HCT116 (cell line): ENCODE measurements around the gene CADPS. TPM values are rescaled to one million over a fixed set of nuclear protein-coding genes. Genes with fewer than 3 reads are reported as not detected.

Source experiments
- CBX3 ChIP-seq: IDR thresholded peaks from 2 replicates; pipeline ENCODE4 v1.6.1; 2012; ENCODE audit warnings: low read depth
- CEBPB ChIP-seq: IDR thresholded peaks from 2 replicates; pipeline ENCODE4 v1.6.1; 2012; ENCODE audit warnings: low read depth
- ELF1 ChIP-seq: IDR thresholded peaks from 2 replicates; pipeline ENCODE4 v1.6.1; 2012; ENCODE audit warnings: low read depth, borderline replicate concordance
- FOSL1 ChIP-seq: IDR thresholded peaks from 2 replicates; pipeline ENCODE4 v1.6.1; 2012; ENCODE audit warnings: low read depth
- POLR2A ChIP-seq: IDR thresholded peaks from 2 replicates; pipeline ENCODE4 v1.7.0; 2011; ENCODE audit warnings: borderline replicate concordance; ENCODE audit not compliant: insufficient read depth, insufficient read length; ENCODE audit errors: extremely low read depth
- SRF ChIP-seq: IDR thresholded peaks from 2 replicates; pipeline ENCODE4 v1.6.1; 2012; ENCODE audit warnings: low read depth
- TCF7L2 ChIP-seq: IDR thresholded peaks from 2 replicates; pipeline ENCODE4 v1.7.0; 2011; ENCODE audit warnings: borderline replicate concordance, inconsistent platforms; ENCODE audit not compliant: insufficient read depth, insufficient read length; ENCODE audit errors: extremely low read depth
- total RNA-seq: library from RNA; stranded (reverse); gene quantifications from one replicate; pipeline ENCODE4 v1.2.1, GENCODE V29; 2021; ENCODE audit not compliant: unreplicated experiment
- TF ChIP-seq, protein P1 (sequence below): IDR thresholded peaks from 2 replicates; pipeline ENCODE4 v1.6.1; 2012; ENCODE audit warnings: low read depth
- TF ChIP-seq, protein P2 (sequence below), 3 experiments: fragments of 200-600 bp in 1 of 3; sonication (generic) in 1 of 3; IDR thresholded peaks in 2 of 3; conservative IDR thresholded peaks in 1 of 3; 2 replicates each; pipeline ENCODE4 v1.5.1; 2012 to 2017; ENCODE audit warnings: low read depth in 2 of 3, low read length in 2 of 3, antibody characterized with exemption in 1 of 3, borderline replicate concordance in 1 of 3, control low read depth in 1 of 3, mild to moderate bottlenecking in 1 of 3, mixed read lengths in 1 of 3, mixed run types in 1 of 3, moderate library complexity in 1 of 3; ENCODE audit not compliant: insufficient read depth in 1 of 3

The CADPS gene
- total RNA-seq, 1 experiment from 2014 or later, result not detected

DNA sequence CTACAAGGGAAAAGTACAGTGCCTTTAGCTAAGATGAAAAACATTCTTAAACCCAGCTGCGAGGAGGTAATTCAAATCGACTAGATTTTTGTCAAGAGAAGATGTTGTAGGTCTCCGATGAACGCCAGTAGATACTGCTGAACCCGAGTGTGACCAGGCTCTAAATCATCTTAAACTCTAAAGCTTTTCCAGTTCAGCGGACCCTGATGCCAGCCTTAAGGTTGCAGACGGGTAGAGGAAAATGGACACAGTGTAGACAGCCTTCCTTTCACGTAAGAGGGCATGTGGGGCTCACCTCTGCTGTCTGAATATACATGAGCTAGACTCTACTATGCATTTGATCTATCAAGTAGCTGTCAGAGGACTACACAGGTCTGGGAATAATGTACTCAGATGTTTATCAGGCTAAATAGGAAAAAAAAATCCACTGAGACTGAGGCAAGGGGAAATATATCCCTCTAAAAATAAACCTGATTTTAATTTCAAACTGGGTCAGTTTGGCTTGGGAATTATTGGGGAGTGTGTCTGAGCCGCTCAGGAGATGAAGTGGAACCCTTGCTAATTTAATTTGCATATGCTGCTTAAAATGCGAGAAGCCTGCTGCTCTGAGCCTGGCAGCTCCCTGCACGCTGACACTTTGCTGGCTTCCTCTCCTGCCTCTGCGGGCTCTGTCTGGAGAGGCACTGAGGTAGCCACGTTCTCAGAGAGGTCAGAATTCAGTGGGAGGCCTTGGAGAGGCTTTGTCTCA lies 151.9 kb downstream of the CADPS start (continued):
- TF ChIP-seq, protein P1, sequence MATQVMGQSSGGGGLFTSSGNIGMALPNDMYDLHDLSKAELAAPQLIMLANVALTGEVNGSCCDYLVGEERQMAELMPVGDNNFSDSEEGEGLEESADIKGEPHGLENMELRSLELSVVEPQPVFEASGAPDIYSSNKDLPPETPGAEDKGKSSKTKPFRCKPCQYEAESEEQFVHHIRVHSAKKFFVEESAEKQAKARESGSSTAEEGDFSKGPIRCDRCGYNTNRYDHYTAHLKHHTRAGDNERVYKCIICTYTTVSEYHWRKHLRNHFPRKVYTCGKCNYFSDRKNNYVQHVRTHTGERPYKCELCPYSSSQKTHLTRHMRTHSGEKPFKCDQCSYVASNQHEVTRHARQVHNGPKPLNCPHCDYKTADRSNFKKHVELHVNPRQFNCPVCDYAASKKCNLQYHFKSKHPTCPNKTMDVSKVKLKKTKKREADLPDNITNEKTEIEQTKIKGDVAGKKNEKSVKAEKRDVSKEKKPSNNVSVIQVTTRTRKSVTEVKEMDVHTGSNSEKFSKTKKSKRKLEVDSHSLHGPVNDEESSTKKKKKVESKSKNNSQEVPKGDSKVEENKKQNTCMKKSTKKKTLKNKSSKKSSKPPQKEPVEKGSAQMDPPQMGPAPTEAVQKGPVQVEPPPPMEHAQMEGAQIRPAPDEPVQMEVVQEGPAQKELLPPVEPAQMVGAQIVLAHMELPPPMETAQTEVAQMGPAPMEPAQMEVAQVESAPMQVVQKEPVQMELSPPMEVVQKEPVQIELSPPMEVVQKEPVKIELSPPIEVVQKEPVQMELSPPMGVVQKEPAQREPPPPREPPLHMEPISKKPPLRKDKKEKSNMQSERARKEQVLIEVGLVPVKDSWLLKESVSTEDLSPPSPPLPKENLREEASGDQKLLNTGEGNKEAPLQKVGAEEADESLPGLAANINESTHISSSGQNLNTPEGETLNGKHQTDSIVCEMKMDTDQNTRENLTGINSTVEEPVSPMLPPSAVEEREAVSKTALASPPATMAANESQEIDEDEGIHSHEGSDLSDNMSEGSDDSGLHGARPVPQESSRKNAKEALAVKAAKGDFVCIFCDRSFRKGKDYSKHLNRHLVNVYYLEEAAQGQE, result no peak
- no peak for TF ChIP-seq TCF7L2
- no peak for TF ChIP-seq POLR2A
- no peak for TF ChIP-seq FOSL1
- no peak for TF ChIP-seq CBX3
- no peak for TF ChIP-seq CEBPB
- no peak for TF ChIP-seq ELF1
- TF ChIP-seq, protein P2, sequence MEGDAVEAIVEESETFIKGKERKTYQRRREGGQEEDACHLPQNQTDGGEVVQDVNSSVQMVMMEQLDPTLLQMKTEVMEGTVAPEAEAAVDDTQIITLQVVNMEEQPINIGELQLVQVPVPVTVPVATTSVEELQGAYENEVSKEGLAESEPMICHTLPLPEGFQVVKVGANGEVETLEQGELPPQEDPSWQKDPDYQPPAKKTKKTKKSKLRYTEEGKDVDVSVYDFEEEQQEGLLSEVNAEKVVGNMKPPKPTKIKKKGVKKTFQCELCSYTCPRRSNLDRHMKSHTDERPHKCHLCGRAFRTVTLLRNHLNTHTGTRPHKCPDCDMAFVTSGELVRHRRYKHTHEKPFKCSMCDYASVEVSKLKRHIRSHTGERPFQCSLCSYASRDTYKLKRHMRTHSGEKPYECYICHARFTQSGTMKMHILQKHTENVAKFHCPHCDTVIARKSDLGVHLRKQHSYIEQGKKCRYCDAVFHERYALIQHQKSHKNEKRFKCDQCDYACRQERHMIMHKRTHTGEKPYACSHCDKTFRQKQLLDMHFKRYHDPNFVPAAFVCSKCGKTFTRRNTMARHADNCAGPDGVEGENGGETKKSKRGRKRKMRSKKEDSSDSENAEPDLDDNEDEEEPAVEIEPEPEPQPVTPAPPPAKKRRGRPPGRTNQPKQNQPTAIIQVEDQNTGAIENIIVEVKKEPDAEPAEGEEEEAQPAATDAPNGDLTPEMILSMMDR (IDR thresholded peaks at IDR 0.05 in 2 of 3, conservative IDR thresholded peaks at IDR 0.05 in 1 of 3; ENCODE audit: borderline replicate concordance in 1 of 3, insufficient read depth in 1 of 3, low read depth in 2 of 3, low read length in 2 of 3), result no peak
- TF ChIP-seq SRF, result no peak
